Renal cortical epithelial cell (primary cell): ENCODE results near the gene ADRA2B. TPM values are rescaled to one million over a fixed set of nuclear protein-coding genes. Genes with fewer than 3 reads are reported as not detected.

Experiments used
- DNase-seq: peaks from one replicate; pipeline ENCODE4 v3.0.0-alpha.2; 2011; ENCODE audit warnings: low read depth
- total RNA-seq: library from RNA; depleted of rRNA; stranded (reverse); fragments of >200 nt; gene quantifications from 2 replicates; pipeline ENCODE4 v1.2.3, GENCODE V29; 2014

Gene ADRA2B
- total RNA-seq, 1 donor from 2014 or later = not detected

DNA sequence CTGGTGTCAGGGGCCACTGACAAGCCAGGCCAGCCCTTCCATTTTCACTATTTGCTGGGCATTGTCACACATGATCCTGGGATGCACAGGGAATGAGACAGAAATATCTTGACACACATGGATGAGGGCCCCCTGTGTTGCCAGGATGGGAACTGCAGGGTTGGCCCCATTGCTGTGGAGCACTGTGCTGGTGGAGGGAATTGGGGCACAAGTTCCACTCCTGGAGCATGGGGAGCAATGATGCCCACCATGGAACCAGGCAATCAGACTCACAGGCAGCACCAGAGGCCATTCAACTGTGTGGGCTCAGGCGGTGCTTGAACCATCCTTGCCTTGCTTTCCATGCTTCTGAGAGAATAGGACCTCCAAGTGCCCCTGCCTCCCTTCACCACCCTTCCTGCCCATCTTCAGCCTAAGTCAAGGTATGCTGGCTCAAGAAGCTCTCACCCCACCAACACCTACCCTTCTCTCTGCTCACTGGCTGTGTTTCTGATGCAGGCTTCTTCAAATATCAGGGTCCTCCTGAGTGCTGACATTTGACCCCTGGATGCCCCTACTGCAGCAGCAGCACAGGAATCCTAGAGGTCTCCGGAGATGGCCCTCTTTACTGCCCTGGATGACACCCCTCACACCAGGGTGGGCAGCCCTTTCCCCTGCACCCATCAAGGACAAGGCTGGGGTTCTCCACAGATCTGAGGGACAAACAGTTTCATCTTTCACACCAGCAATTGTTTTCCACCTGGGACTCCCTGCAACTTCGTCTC, 11.0 kb downstream of the ADRA2B start:
- no peak for DNase-seq

- DNase-seq = no peak
Observed at GRCh38 chr2:96104487-96104861, 11.9 kb downstream of the ADRA2B start.

DNA sequence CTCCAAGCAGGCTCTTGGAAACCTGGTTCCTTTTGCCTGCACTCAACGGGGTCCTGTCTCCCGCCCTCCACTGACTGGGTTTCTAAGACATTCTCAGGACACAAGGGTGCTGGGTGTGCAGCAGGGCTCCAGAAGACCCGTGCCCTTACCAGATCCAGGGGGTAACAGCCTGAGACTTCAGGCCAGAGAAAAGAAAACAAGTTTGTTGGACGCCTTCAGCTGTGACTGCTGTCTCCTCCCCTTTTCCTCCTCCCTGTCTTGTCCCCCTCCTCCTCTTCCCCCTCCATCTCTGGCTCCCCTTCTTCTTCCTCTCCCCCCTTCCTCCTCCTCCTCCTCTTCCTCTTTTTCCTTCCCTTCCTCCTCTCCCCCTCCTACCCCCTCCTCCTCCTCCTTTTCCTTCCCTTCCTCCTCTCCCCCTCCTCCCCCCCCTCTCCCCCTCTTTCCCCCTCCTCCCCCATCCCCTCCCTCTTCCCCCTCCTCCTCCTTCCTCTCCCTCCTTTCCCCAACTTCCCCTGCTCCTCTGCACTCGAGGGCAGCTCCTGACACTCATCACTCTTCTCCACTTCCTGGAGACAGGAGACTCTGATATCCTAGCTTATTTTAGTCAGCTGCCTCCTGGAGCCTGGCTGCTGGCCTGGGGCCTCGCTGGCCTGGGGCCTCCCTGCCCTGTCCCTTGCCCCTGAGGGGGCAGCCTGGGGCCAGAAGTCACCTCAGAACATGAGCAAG, 12.4 kb downstream of the ADRA2B start:
- no peak for DNase-seq

- DNase-seq = no peak
Observed at GRCh38 chr2:96103187-96103601, 13.2 kb downstream of the ADRA2B start.

- DNase-seq = no peak
Observed at GRCh38 chr2:96102596-96103186, 13.7 kb downstream of the ADRA2B start.

- DNase-seq = no peak
Observed at GRCh38 chr2:96100893-96101304, 15.5 kb downstream of the ADRA2B start.

- DNase-seq = no peak
Observed at GRCh38 chr2:96099861-96100798, 16.2 kb downstream of the ADRA2B start.

DNA sequence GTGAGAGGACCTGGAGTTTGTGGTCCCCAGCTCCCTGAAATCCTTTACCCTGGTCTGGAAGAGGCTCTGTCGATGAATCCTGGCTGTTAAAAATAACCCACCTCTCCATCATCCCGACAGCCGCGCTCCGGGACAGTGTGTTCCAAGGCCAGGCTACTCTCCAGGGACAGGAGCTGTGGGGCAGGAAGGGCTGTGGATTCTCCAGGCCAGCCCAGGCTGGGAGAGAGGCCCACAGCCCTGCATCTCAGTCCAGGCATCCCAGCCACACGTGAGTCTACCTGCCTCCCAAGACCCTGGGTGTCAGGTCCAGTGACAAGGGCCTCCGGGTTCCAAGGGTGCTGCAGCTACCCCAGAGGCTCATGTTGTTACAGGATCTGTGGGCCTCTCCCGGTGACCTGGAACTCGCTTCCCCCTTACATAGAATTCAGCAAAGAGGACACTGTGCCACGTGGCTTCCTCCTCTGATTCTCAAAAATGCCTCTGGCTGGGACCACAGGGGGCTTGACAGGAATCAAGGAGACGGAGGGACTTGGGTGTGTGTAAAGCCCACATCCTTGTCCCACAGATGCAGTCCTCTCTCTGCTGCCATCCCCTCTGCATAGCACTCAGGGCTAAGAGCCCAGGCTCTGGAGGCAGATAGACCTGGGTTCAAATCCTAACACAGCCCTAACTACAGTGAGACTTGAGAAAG, 17.3 kb downstream of the ADRA2B start:
- no peak for DNase-seq

DNA sequence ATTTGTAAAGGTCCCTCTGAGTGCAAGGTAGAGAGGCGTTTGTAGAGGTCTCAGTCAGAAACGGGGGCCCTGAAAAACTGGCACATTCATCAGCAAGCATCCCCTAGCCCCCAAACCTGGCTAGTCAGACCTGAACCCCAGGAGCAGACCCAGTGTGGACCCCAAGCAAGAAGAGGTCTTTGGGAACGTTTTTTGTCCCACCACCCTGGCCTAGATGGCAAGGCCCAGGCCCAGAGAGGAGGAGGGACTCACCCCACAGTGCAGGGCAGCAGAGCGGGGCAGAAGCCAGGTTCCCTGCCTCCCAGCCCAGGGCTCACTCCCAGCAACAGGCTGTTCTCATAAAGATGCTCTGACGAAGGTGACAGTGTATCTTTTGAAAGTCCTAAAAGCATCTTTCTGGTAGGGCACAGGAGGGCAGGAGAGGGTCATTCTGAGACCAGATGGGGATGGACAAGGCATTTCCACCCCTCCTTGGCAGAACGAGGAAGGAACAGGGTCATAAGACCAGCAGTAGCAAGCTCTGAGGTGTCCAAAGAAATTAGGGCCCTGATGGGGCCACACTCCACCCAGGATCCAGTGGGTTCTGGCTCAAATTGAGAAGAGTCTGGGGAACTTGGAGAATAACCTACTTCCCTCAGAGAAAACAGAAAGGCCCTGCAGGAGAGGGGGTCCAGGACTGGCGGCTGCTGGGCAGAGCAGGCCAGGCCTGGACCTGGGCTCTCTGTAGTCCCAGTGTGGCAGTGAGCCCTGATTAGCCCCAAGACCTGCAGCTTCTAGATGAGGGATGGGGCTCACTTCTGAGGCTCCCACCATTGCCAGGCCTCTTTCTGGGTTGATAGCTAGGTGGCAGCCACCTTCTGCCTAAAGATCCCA, 18.2 kb downstream of the ADRA2B start:
- no peak for DNase-seq

- DNase-seq = no peak
Observed at GRCh38 chr2:96097441-96097840, 18.9 kb downstream of the ADRA2B start.

- DNase-seq = no peak
Observed at GRCh38 chr2:96095116-96095636, 21.2 kb downstream of the ADRA2B start.

GRCh38 chr2:96093528-96093927, 22.8 kb downstream of the ADRA2B start:
- DNase-seq = no peak

GRCh38 chr2:96092951-96093350, 23.4 kb downstream of the ADRA2B start:
- DNase-seq = no peak

DNA sequence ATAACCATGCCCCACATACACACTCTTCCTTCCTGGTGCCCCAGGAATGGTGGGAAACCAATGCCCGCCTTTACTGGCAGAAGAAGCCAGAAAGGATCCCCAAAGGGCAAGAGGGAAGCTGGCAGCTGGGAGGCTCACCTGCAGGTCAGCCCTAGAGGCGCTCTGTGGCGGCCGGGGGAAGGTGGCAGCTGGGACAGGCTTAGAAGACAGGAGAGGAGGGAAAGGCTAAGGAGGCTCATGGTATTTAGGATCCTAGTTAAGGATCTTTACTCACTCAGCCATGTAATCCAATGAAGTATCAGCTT, 23.8 kb downstream of the ADRA2B start:
- no peak for DNase-seq

- DNase-seq = no peak
Observed at GRCh38 chr2:96091711-96092572, 24.4 kb downstream of the ADRA2B start.

- no peak for DNase-seq
Observed at GRCh38 chr2:96091141-96091710, 25.1 kb downstream of the ADRA2B start.

DNA sequence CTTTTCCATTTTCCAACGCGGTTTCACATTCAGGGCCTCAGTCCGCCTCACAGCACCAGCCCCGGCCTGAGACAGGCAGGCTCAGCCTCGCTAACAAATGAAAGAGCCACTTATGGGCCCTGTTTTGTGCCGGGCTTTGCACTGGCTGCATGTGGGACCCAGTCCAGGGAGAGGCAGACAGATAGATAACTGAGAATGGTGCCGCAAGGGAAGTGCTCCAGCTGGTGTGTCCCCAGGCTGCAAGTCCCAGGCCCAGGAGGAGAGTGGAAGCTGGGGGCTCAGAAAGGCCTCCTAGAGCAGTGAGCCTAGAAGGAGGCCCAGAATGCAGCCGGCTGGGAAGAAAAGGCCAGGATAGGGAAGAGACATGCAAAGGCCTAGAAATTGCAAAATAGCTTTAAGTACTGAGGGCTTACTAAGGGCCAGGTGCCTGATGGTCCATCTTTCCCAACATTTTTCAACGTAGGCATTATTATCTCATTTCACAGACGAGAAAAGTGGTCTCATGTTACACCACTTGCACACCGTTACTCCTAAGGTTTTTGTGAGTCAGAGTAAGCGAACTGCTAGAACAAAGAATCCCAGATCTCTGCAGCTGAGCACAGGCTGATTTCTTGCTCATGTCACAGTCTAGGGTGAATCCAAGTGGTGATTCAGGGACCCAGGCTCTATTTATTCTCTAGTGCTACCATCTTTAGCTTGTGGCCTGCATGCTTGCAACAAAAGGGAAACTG, 26.0 kb downstream of the ADRA2B start:
- no peak for DNase-seq
